ENCODE results near the gene UNC13D. TPM values are rescaled to one million over a fixed set of nuclear protein-coding genes. Genes with fewer than 3 reads are reported as not detected.

Gene UNC13D
- total and polyA plus RNA-seq, 2 experiments from 2014 or later: 0.06 to 0.65 TPM

- no peaks in the 10 kb centered on the region for H3F3A ChIP-seq (ENCODE audit: insufficient read depth)
- no peak for TF ChIP-seq EZH2 (IDR thresholded peaks at IDR 0.05; ENCODE audit: insufficient read depth, poor library complexity, severe bottlenecking)
- TF ChIP-seq EZH2phosphoT487 (IDR thresholded peaks at IDR 0.05; ENCODE audit: insufficient read depth, low read depth): no peak
- H3K27ac ChIP-seq: no peak overlapping the region
- no peaks in the 10 kb centered on the region for H3K36me3 ChIP-seq (ENCODE audit: low read depth)
- no peak overlapping the region for H3K4me2 ChIP-seq (ENCODE audit: unreplicated experiment)
- 27 to 31% methylated on average over 19 to 21 of the region's 21 CpGs for WGBS, 2 experiments (ENCODE audit: low coverage in 1 of 2, low lambda C conversion rate in 2 of 2, missing lambda C conversion rate in 2 of 2)
- H4K20me1 ChIP-seq (ENCODE audit: insufficient read depth): no peaks in the 10 kb centered on the region
- H3K9me2 ChIP-seq (ENCODE audit: insufficient read depth): no peaks in the 10 kb centered on the region
- no peaks in the 10 kb centered on the region for H3K27me3 ChIP-seq (replicated peaks; ENCODE audit: insufficient read depth)
- H3K4me3 ChIP-seq: no peak overlapping the region
- no peak overlapping the region for H2AFZ ChIP-seq
- peaks cover 3% of the 10 kb centered on the region for H3K4me1 ChIP-seq (ENCODE audit: insufficient read depth)
- no peaks in the 10 kb centered on the region for H3K79me2 ChIP-seq (ENCODE audit: insufficient read depth)
- in situ Hi-C loops (cut with MboI): no loop called here
- DNase-seq: peak; percentile 84
- H3K9ac ChIP-seq: no peak overlapping the region
- no peaks in the 10 kb centered on the region for H3K9me3 ChIP-seq (ENCODE audit: low read depth)
Measured at GRCh38 chr17:75845058-75845711, 981 bp upstream of the UNC13D start.

GRCh38 chr17:75844530-75845057, 390 bp upstream of the UNC13D start:
- no peaks in the 10 kb centered on the region for H3K9me2 ChIP-seq (ENCODE audit: insufficient read depth)
- H3K27ac ChIP-seq: no peak overlapping the region
- H3K4me2 ChIP-seq (ENCODE audit: unreplicated experiment): no peak overlapping the region
- no peaks in the 10 kb centered on the region for H3K9me3 ChIP-seq (ENCODE audit: low read depth)
- DNase-seq: no peak
- no peaks in the 10 kb centered on the region for H3K36me3 ChIP-seq (ENCODE audit: low read depth)
- in situ Hi-C loops (cut with MboI): no loop called here
- no peak overlapping the region for H2AFZ ChIP-seq
- no peaks in the 10 kb centered on the region for H3F3A ChIP-seq (ENCODE audit: insufficient read depth)
- no peaks in the 10 kb centered on the region for H3K79me2 ChIP-seq (ENCODE audit: insufficient read depth)
- no peaks in the 10 kb centered on the region for H3K27me3 ChIP-seq (replicated peaks; ENCODE audit: insufficient read depth)
- H4K20me1 ChIP-seq (ENCODE audit: insufficient read depth): no peaks in the 10 kb centered on the region
- H3K9ac ChIP-seq: no peak overlapping the region
- WGBS, 2 experiments (ENCODE audit: low coverage in 1 of 2, low lambda C conversion rate in 2 of 2, missing lambda C conversion rate in 2 of 2): 45 to 49% methylated on average over 5 to 14 of the region's 14 CpGs
- H3K4me3 ChIP-seq: no peak overlapping the region
- H3K4me1 ChIP-seq (ENCODE audit: insufficient read depth): peaks cover 3% of the 10 kb centered on the region
- TF ChIP-seq EZH2 (IDR thresholded peaks at IDR 0.05; ENCODE audit: insufficient read depth, poor library complexity, severe bottlenecking) (no peak), EZH2phosphoT487 (IDR thresholded peaks at IDR 0.05; ENCODE audit: insufficient read depth, low read depth) (no peak)

- Histone ChIP-seq H3K27me3 (replicated peaks; ENCODE audit: insufficient read depth) (no peaks in the 10 kb centered on the region), H3K9me3 (ENCODE audit: low read depth) (no peaks in the 10 kb centered on the region), H3K27ac (no peak overlapping the region), H3K4me2 (ENCODE audit: unreplicated experiment) (no peak overlapping the region), H4K20me1 (ENCODE audit: insufficient read depth) (no peaks in the 10 kb centered on the region), H3K36me3 (ENCODE audit: low read depth) (no peaks in the 10 kb centered on the region), H3F3A (ENCODE audit: insufficient read depth) (no peaks in the 10 kb centered on the region), H3K9ac (no peak overlapping the region), H3K79me2 (ENCODE audit: insufficient read depth) (no peaks in the 10 kb centered on the region), H3K9me2 (ENCODE audit: insufficient read depth) (no peaks in the 10 kb centered on the region), H3K4me3 (no peak overlapping the region), H3K4me1 (ENCODE audit: insufficient read depth) (peaks cover 3% of the 10 kb centered on the region), H2AFZ (no peak overlapping the region)
- 84 to 89% methylated on average over 19 to 22 of the region's 22 CpGs for WGBS, 2 experiments (ENCODE audit: low coverage in 1 of 2, low lambda C conversion rate in 2 of 2, missing lambda C conversion rate in 2 of 2)
- in situ Hi-C loops (cut with MboI): no loop called here
- TF ChIP-seq EZH2 (IDR thresholded peaks at IDR 0.05; ENCODE audit: insufficient read depth, poor library complexity, severe bottlenecking): no peak
- TF ChIP-seq EZH2phosphoT487 (IDR thresholded peaks at IDR 0.05; ENCODE audit: insufficient read depth, low read depth): no peak
- DNase-seq: no peak
Measured at GRCh38 chr17:75842963-75843576, 1.1 kb downstream of the UNC13D start.

GRCh38 chr17:75842411-75842810, 1.8 kb downstream of the UNC13D start:
- H3K27ac ChIP-seq: no peak overlapping the region
- no peak overlapping the region for H3K4me2 ChIP-seq (ENCODE audit: unreplicated experiment)
- H3K9me3 ChIP-seq (ENCODE audit: low read depth): no peaks in the 10 kb centered on the region
- H3K4me3 ChIP-seq: no peak overlapping the region
- WGBS, 2 experiments (ENCODE audit: low coverage in 1 of 2, low lambda C conversion rate in 2 of 2, missing lambda C conversion rate in 2 of 2): 77 to 79% methylated on average over 15 to 18 of the region's 18 CpGs
- no peak for DNase-seq
- H3K9me2 ChIP-seq (ENCODE audit: insufficient read depth): no peaks in the 10 kb centered on the region
- no peak overlapping the region for H3K9ac ChIP-seq
- in situ Hi-C loops (cut with MboI): no loop called here
- no peaks in the 10 kb centered on the region for H3K36me3 ChIP-seq (ENCODE audit: low read depth)
- H2AFZ ChIP-seq: no peak overlapping the region
- H3F3A ChIP-seq (ENCODE audit: insufficient read depth): no peaks in the 10 kb centered on the region
- no peaks in the 10 kb centered on the region for H4K20me1 ChIP-seq (ENCODE audit: insufficient read depth)
- TF ChIP-seq EZH2 (IDR thresholded peaks at IDR 0.05; ENCODE audit: insufficient read depth, poor library complexity, severe bottlenecking) (no peak), EZH2phosphoT487 (IDR thresholded peaks at IDR 0.05; ENCODE audit: insufficient read depth, low read depth) (no peak)
- no peaks in the 10 kb centered on the region for H3K79me2 ChIP-seq (ENCODE audit: insufficient read depth)
- H3K4me1 ChIP-seq (ENCODE audit: insufficient read depth): peaks cover 3% of the 10 kb centered on the region
- H3K27me3 ChIP-seq (replicated peaks; ENCODE audit: insufficient read depth): no peaks in the 10 kb centered on the region

Measured in GM23248 (cell line).